DMS153 treated with DMSO at 0.1 percent for 48 hours (cell line): ENCODE results near the gene EIF4E2.
"Not testable (repeated sequence)": the region's sequence is repeated elsewhere in the genome, so short reads cannot be mapped to it uniquely, and the experiment has no call there.

Experiments used
- DNase-seq: peaks from one replicate; lab custom pipeline; 2025; ENCODE audit not compliant: unreplicated experiment; lab: John Stamatoyannopoulos, UW

EIF4E2 gene

DNA sequence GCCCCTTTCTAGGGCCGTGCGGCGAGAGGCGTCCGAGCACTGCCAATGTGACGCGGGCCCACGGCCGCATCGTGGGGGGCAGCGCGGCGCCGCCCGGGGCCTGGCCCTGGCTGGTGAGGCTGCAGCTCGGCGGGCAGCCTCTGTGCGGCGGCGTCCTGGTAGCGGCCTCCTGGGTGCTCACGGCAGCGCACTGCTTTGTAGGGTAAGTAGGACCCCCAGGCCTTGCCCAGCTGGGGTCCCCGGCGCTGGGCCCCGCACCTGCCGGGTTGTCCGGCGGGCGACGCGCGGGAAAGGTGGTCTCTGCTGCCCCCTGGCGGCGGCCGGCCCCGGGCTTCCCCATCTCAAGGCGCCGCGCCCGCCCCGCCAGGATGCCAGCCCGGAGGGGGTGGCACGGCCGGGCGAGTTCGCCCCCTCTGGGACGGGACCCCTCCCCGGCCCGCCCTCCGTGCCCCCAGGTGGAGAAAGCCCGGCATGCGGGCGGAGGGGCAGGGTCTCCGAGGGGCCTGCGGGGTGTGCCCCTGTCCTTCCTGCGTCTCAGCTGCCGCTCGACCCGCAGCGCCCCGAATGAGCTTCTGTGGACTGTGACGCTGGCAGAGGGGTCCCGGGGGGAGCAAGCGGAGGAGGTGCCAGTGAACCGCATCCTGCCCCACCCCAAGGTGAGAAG, 28.4 kb upstream of the EIF4E2 start:
- no peak for DNase-seq

DNA sequence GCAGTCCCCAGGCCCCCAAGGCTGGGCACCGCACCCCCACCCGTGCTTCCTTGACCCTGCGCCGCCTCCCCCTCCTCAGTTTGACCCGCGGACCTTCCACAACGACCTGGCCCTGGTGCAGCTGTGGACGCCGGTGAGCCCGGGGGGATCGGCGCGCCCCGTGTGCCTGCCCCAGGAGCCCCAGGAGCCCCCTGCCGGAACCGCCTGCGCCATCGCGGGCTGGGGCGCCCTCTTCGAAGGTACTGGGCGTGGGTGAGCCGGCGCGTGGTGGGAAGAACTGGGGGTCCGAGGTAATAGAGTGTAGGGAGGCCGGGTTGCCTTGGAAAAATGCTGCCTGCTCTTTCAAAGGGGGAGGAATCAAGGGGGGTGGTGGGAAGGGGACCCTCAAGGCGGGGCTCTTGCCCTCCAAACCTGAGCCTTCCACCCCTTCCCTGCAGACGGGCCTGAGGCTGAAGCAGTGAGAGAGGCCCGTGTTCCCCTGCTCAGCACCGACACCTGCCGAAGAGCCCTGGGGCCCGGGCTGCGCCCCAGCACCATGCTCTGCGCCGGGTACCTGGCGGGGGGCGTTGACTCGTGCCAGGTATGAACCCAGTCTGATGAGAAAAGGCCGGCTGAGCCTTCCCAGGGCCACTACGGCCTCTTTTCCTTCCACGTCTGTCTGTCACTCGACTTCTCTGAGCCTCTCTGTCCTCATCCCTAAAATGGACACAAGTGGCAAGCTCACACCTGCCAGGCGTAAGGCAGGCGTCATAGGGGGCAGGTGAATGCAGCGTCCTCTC, 27.7 kb upstream of the EIF4E2 start:
- no peak for DNase-seq

DNA sequence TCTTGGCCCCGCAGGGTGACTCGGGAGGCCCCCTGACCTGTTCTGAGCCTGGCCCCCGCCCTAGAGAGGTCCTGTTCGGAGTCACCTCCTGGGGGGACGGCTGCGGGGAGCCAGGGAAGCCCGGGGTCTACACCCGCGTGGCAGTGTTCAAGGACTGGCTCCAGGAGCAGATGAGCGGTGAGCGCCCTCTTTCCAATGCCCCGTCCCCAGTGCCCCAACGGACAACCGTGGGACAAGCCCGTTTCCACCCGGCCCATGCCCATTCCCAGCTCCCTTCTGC, 27.1 kb upstream of the EIF4E2 start:
- no peak for DNase-seq

DNA sequence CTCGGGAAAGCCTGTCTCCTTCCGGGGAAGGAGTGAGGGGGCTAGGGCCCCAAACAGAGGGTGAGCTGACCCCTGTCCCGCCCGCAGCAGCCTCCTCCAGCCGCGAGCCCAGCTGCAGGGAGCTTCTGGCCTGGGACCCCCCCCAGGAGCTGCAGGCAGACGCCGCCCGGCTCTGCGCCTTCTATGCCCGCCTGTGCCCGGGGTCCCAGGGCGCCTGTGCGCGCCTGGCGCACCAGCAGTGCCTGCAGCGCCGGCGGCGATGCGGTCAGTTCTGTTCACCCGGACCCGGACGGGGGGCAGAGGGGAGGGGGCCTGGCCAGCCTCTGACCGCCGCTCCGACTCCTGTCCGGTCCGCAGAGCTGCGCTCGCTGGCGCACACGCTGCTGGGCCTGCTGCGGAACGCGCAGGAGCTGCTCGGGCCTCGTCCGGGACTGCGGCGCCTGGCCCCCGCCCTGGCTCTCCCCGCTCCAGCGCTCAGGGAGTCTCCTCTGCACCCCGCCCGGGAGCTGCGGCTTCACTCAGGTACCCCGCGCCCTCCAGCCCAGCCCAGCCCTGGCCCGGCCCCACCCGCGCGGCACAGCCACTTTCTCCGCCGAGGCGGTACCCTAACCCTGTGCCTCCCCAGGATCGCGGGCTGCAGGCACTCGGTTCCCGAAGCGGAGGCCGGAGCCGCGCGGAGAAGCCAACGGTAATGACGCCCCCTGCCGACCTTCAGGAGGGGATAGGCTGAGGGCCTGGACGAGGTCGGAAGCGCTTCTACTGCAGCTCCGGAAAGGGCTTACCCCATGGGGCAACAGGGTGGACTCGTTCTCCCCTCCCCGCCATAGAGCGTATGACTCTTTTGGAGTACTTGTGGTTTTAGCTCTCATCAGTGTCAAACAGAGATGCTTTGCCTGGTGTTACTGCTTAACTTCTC, 26.5 kb upstream of the EIF4E2 start:
- no peak for DNase-seq

DNA sequence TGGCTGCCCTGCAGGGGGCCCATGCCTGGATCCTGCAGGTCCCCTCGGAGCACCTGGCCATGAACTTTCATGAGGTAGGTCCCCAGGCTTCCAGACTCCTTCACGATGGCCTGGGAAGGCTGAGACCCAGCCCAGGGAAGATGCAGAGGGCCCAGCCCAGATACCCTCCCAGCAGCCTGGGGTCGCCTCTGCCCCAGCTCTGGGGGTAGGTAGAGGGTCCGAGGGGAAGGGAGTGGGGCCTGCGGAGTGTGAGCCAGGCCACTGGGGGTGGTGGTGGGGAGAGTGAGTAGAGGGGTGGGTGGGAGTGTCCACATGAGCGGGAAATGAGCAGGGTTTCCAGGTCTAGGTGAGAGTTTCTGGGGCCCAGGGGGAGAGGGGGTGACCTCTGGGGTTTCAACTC, 25.7 kb upstream of the EIF4E2 start:
- DNase-seq: no peak

DNA sequence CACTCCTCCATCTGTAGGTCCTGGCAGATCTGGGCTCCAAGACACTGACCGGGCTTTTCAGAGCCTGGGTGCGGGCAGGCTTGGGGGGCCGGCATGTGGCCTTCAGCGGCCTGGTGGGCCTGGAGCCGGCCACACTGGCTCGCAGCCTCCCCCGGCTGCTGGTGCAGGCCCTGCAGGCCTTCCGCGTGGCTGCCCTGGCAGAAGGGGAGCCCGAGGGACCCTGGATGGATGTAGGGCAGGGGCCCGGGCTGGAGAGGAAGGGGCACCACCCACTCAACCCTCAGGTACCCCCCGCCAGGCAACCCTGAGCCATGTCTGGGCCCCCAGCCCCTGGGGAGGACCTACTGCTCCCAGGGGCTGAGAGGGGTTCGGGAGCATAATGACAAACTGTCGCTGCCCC, 25.3 kb upstream of the EIF4E2 start:
- no peak for DNase-seq

DNA sequence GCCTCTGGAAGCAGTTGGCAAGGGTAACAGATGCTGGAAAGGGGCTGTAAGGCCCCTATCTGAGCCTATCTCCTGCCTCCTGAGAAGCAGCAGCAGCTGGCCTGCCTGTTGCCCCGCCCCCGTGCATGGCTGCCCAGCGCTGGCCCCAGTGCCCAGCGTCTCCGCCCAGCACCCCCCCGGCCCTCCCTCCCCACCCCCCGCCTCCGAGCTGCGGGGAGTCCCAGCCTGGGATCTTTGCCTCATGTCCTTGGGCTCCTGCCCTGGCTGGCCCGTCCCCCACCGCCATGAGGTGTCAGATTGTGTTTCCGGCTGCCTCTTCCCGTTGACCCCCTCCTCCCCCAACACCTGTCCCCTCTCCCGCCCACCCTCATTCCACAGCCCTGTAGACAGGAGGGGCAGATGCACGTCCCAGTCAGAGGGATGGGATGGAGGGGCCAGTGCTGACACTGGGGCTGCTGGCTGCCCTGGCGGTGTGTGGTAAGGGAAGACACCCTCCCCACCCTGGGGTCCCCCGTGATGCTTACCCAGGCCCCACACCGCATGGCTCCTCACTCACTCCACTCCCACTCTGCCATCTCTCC, 24.6 kb upstream of the EIF4E2 start, which contains the start of gene CHRND:
TSS of gene CHRND (plus strand) at position 370 of the 581 bp plus-strand sequence. CDS start at position 426, 56 bp downstream.
- DNase-seq: no peak

DNA sequence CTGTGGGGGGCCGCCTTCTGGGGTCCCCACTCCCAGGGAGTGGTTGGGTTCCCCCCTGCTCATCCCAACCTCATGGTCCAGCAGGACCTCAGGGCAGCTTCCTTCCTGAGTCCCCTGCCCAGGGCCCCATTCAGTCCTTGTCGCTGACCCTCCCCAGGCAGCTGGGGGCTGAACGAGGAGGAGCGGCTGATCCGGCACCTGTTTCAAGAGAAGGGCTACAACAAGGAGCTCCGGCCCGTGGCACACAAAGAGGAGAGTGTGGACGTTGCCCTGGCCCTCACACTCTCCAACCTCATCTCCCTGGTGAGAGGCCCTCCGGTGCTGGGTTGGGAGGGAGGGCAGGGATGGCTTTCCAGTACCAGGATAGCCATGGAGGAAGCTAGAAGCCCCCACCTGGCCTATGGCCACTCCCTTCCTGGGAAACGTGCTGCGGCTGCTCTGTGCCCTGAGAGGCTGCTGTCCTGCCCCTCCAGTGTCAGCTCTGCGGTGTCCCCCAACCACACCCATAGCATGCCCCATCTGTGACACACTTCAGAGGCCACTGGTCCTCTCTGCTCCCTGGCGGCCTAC, 24.0 kb upstream of the EIF4E2 start:
- no peak for DNase-seq

DNA sequence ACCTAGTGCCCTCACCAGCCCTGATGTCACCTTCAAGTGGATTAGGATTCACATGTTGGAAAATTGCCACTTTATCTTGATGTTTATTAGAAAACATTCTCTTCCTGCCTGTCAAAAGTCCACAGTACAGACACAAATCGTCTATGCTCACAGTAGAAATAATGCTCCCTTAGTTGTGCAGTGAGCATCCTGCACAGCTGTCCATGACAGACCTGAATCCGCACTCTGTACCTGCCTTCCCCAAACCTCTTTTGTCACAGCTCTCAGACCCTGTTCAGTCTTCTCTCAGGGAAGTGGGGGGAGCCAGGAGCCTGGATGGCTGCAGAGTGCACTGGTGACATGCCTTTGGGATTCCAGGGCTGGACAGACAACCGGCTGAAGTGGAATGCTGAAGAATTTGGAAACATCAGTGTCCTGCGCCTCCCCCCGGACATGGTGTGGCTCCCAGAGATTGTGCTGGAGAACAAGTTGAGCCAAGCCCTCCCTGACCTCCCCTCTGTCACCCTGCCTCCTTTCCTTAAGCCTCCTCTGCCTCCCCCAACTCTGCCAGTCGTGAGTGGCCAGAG, 22.5 kb upstream of the EIF4E2 start:
- DNase-seq: no peak

DNA sequence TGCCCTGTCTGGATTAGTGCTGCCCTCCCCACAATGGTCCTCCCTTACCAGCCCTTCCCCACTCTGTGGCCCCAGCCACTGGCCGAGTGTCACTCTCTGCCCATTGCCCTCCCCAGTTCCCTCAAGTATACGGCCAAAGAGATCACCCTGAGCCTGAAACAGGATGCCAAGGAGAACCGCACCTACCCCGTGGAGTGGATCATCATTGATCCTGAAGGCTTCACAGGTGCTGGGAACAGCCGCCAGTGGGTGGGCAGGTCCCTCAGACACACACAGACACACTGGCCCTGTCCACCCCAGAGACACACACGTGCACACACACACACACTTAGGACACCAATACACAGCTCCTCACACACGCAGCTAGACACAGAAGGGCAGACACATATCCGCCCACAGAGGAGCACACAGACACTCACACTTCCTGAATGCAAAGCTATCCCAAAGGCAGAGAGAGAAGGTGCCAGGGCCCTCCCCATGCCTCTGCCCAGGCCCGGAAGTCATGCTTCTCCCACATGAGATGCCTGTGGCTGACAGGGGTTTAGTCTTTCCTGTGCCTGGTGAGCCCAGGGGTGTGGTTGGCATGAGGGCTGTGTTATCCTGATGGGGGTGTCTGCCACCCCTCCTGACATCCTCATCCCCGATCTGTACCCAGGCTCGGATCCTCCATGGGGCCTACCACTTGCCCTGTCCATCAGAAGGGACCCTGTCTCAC, 21.6 kb upstream of the EIF4E2 start:
- DNase-seq: no peak

DNA sequence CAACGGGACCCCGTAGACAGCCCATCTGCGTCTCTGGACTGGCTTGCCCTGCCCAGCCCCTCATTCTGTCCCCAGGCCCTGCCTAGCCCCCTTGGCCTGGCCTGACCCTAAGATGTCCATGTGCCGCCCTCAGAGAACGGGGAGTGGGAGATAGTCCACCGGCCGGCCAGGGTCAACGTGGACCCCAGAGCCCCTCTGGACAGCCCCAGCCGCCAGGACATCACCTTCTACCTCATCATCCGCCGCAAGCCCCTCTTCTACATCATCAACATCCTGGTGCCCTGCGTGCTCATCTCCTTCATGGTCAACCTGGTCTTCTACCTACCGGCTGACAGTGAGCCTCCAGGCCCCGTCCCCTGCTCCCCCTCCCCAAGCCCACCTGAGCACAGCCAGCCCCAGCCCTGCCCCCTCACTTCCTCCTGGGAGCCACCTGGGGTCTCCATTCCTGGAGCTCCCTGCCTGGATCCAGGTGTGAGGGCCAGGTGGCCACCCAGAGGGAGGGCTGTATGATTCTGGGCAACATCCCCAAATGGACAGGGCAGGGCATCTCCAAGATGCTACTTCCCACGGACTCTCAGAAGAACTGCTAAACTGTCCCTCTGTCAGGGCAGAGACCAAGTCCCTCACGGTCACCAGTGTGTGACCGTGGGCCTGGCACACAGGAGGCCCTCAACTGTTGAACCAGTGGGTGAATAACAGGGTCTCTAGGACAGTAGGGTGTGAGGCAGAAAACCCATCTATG, 20.5 kb upstream of the EIF4E2 start:
- DNase-seq: no peak

DNA sequence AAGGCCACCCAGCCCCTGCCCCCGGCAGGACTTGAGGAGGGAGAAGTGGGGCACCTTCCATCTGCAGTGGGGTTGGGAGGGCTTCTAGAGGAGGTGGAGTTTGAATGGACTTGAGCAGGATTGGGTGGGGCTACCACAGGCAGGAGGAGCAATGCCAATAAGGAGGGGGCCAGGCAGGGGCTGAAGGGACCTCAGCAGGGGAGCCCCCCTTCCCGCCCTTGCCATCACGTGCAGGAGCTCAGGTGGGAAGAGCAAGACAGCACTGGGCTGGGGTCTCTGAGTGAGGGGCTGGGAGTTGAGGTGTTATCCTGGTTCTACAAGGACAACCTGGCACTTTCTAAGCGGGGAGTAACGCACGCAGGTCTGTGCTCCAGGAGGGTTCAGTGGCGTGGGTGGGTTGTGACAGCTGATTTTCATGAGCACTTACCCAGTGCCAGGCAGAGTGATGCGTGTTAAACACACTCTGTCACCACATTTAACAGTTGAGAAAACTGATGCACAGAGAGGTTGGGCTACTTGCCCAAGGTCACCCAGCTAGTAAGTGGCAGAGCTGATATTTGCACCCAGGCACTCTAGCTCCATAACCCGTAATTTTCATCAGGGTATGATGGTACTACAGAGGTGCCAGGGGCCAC, 19.7 kb upstream of the EIF4E2 start:
- no peak for DNase-seq

DNA sequence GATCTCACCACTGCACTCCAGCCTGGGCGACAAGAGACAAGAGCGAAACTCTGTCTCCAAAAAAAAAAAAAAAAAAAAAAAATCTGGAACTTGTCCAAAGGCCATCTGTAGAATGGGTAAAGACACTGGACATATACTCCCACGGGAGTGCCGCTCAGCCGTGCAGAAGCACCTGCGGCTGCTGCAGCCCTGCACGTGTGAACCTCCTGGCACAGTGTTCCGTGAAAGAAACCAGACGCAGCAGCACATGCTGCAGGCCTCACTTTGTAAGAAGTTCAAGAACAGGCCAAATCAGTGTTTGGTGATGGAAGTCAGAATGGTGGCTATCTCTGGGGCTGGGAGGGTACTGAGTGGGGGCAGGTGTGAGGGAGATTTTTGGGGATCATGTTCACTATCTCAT, 18.1 kb upstream of the EIF4E2 start:
- DNase-seq: no peak

DNA sequence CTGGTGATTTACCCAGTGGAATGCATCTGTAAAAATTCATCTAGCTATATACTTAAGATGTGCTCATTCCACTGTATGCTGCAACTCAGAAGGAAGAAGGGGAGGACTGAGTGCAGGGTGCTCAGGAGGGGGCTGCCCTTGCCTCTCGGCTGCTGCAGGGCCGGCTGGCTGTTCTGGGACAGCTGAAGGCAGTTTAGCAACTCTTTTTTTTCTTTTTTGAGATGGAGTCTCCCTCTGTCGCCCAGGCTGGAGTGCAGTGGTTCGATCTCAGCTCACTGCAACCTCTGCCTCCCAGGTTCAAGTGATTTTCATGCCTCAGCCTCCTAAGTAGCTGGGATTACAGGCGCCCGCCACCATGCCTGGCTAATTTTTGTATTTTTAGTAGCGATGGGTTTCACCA, 17.7 kb upstream of the EIF4E2 start:
- DNase-seq: not testable (repeated sequence)

DNA sequence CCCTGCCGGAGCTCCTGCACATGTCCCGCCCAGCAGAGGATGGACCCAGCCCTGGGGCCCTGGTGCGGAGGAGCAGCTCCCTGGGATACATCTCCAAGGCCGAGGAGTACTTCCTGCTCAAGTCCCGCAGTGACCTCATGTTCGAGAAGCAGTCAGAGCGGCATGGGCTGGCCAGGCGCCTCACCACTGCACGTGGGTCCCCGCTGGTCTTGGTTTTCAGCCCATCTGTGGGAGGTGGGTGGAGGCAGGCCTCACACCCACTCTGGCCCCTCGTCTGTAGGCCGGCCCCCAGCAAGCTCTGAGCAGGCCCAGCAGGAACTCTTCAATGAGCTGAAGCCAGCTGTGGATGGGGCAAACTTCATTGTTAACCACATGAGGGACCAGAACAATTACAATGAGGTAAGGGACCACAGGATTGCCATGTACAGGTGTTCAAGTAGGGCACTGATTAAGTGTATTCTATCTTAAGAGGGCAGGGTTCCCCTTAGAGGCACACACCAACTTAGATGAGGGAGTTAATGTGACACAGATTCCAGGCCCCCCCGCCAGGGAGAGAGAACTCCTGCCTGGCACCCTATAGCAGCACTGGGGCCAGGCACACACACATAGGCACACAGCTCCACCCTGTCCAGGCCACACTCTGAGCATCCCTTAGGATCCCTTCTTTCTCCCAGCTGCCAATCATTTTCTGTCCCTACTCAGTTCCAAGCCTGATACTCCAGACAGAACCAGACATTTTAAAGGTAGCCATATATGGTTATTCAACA, 16.4 kb upstream of the EIF4E2 start:
- DNase-seq: no peak

DNA sequence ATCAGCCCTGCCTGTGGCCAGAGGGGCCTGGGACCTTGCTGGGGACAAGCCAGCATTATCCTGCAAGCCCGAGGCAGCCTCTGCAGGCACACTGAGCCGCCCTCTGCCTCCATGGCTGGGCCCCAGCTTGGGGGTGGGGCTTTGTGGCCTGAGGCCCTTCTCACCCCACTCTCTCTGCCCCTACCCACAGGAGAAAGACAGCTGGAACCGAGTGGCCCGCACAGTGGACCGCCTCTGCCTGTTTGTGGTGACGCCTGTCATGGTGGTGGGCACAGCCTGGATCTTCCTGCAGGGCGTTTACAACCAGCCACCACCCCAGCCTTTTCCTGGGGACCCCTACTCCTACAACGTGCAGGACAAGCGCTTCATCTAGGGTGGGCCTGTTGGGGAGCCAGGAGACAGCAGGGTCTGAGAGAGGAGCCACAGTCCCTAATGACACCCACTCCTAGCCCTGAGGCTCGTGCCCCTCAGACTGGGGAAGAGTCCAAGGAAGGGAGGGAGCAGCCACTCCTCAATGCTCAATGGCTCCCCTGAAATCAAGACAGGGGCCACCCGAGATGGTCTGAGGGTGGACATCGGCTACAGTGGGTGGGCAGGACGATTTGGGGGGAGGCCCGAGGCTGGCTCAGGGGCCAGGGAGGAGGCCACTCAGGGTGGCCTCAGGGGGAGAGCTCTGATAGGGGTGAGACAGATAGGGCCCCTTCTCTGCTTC, 15.4 kb upstream of the EIF4E2 start:
- no peak for DNase-seq

DNA sequence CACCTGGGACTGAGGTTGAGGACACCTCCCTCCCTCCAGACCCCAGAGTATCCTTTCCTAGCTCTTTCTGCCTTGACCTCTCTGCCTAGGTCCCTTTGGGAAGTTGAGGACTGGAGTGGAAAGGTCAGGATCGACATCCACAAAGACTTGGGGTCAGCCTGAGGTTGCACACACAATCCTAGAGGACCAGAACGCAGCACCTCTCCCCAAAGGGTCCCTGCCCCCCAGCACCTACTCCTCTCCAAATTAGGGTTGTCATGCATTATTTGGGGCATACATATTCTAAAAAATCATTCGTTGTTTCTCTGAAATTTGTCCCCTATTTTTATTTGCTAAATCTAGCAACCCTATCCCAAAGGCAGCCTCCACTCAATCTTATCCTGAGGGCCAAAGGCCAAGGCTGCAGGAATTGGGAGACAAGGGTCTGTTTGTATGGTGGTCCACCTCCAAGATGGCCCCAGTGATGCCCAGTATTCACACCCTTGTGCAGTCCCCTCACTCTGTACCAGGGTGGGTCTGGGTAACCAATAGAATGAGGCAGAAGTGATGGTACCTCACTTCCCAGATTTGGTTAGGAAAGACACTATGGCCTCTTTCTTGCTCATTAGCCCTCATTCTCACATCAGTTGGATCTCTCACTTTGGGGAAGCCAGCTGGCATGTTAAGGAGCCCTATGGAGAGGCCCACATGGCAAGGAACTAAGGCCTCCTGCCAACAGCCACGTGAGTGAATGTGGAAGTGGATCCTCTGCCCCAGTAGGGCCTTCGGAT, 14.5 kb upstream of the EIF4E2 start:
- no peak for DNase-seq
